Choroid plexus epithelial cell (primary cell): Measurements from ENCODE around the gene CD80.

ENCODE experiments used
- DNase-seq: peaks from one replicate; pipeline ENCODE4 v3.0.0-alpha.2; 2010; ENCODE audit warnings: low read depth
- H3K4me3 ChIP-seq: 2 replicates; pipeline ENCODE4 v1.5.1; 2011; ENCODE audit warnings: low read depth, mild to moderate bottlenecking, control low read depth, low read length, moderate library complexity
- CTCF ChIP-seq: conservative IDR thresholded peaks from 2 replicates; pipeline ENCODE4 v1.5.1; 2011; ENCODE audit warnings: low read depth, mild to moderate bottlenecking, control low read depth, inconsistent platforms, low read length, moderate library complexity

Gene CD80

GRCh38 chr3:119518026-119518425 lies 41.4 kb downstream of the CD80 start:
- DNase-seq, result no peak
- H3K4me3 ChIP-seq, result no peak overlapping the region
- TF ChIP-seq CTCF, result no peak

GRCh38 chr3:119517112-119517511 lies 42.3 kb downstream of the CD80 start:
- H3K4me3 ChIP-seq, result no peak overlapping the region
- no peak for TF ChIP-seq CTCF
- DNase-seq, result no peak

GRCh38 chr3:119514637-119515036 lies 44.8 kb downstream of the CD80 start:
- H3K4me3 ChIP-seq, result no peak overlapping the region

GRCh38 chr3:119510690-119511089 lies 48.7 kb downstream of the CD80 start:
- TF ChIP-seq CTCF, result no peak
- H3K4me3 ChIP-seq, result no peak overlapping the region
- no peak for DNase-seq

More at GRCh38 chr3:119514637-119515036, 44.8 kb downstream of the CD80 start:
- no peak for TF ChIP-seq CTCF
- no peak for DNase-seq

GRCh38 chr3:119508172-119508845 lies 51.1 kb downstream of the CD80 start:
- DNase-seq, result no peak
- H3K4me3 ChIP-seq, result no peak overlapping the region
- TF ChIP-seq CTCF, result no peak

- TF ChIP-seq CTCF, result no peak
- DNase-seq, result no peak
- H3K4me3 ChIP-seq, result no peak overlapping the region
Observed at GRCh38 chr3:119507404-119507803, 52.0 kb downstream of the CD80 start.

GRCh38 chr3:119506631-119507030 lies 52.8 kb downstream of the CD80 start:
- DNase-seq, result no peak
- H3K4me3 ChIP-seq, result no peak overlapping the region
- no peak for TF ChIP-seq CTCF
